GM23338 (cell line): Measurements from ENCODE around the gene PFDN4. TPM values are rescaled to one million over a fixed set of nuclear protein-coding genes. Genes with fewer than 3 reads are reported as not detected.

Experiments
- ATAC-seq: fragments of 200-7000 bp; cut with Tn5 transposase; 3 replicates; pipeline ENCODE4 v1.9.1; 2020
- DNase-seq: peaks from one replicate; pipeline ENCODE4 v3.0.0-alpha.2; 2015; ENCODE audit warnings: low spot score
- H2AFZ ChIP-seq: fragments of 200-600 bp; sonication (generic); 2 replicates; pipeline ENCODE4 v1.8.0; 2016; ENCODE audit warnings: antibody characterized with exemption, mild to moderate bottlenecking, moderate library complexity
- H3F3A ChIP-seq: fragments of 200-600 bp; sonication (generic); replicated peaks from 2 replicates; pipeline ENCODE4 v1.8.0; 2017; ENCODE audit warnings: antibody characterized with exemption, mixed run types, low read depth
- H3K27ac ChIP-seq: fragments of 200-600 bp; sonication (generic); 2 replicates; pipeline ENCODE4 v1.6.1; 2016; ENCODE audit warnings: low read depth
- H3K27me3 ChIP-seq: fragments of 200-600 bp; sonication (generic); 2 replicates; pipeline ENCODE4 v1.8.0; 2016; ENCODE audit warnings: mild to moderate bottlenecking, mixed run types, moderate library complexity; ENCODE audit not compliant: insufficient read depth
- H3K36me3 ChIP-seq: fragments of 200-600 bp; sonication (generic); 2 replicates; pipeline ENCODE4 v1.8.0; 2016; ENCODE audit warnings: mild to moderate bottlenecking; ENCODE audit not compliant: insufficient read depth
- H3K4me1 ChIP-seq: fragments of 200-600 bp; sonication (generic); 2 replicates; pipeline ENCODE4 v1.8.0; 2016; ENCODE audit warnings: mild to moderate bottlenecking, moderate library complexity; ENCODE audit not compliant: insufficient read depth
- H3K4me2 ChIP-seq: fragments of 200-600 bp; sonication (generic); 2 replicates; pipeline ENCODE4 v1.7.1; 2017; ENCODE audit warnings: mixed run types
- H3K4me3 ChIP-seq: fragments of 200-600 bp; sonication (generic); 2 replicates; pipeline ENCODE4 v1.6.1; 2016; ENCODE audit warnings: mixed run types
- H3K79me2 ChIP-seq: fragments of 200-600 bp; sonication (generic); replicated peaks from 2 replicates; pipeline ENCODE4 v1.8.0; 2017; ENCODE audit warnings: mild to moderate bottlenecking; ENCODE audit not compliant: insufficient read depth
- H3K9me2 ChIP-seq: fragments of 200-600 bp; sonication (generic); 2 replicates; pipeline ENCODE4 v1.8.0; 2017; ENCODE audit not compliant: insufficient read depth
- H4K20me1 ChIP-seq: fragments of 200-600 bp; sonication (generic); replicated peaks from 2 replicates; pipeline ENCODE4 v1.8.0; 2017; ENCODE audit warnings: mild to moderate bottlenecking; ENCODE audit not compliant: insufficient read depth
- H3K27ac Mint-ChIP-seq: 2 replicates; pipeline ENCODE4 v1.8.0; 2020; ENCODE audit warnings: inconsistent platforms, mild to moderate bottlenecking, moderate library complexity, mixed read lengths
- H3K27me3 Mint-ChIP-seq: 3 replicates; pipeline ENCODE4 v1.8.0; 2022; ENCODE audit warnings: low read depth, mild to moderate bottlenecking, moderate library complexity, mixed read lengths, inconsistent platforms; ENCODE audit not compliant: insufficient read depth, poor library complexity
- H3K36me3 Mint-ChIP-seq: 3 replicates; pipeline ENCODE4 v1.8.0; 2021; ENCODE audit warnings: low read depth, mild to moderate bottlenecking, inconsistent platforms, moderate library complexity, mixed read lengths
- H3K4me1 Mint-ChIP-seq: 3 replicates; pipeline ENCODE4 v1.8.0; 2020; ENCODE audit warnings: mild to moderate bottlenecking, inconsistent platforms, mixed read lengths
- H3K4me3 Mint-ChIP-seq: 3 replicates; pipeline ENCODE4 v1.8.0; 2021; ENCODE audit warnings: moderate library complexity, mild to moderate bottlenecking, inconsistent platforms, mixed read lengths
- H3K9me3 Mint-ChIP-seq: 3 replicates; pipeline ENCODE4 v1.8.0; 2020; ENCODE audit warnings: moderate library complexity, mild to moderate bottlenecking, inconsistent platforms, mixed read lengths
- CREB1 ChIP-seq: fragments of 250-450 bp; sonication (Bioruptor Pico); IDR thresholded peaks from 2 replicates; pipeline ENCODE4 v1.5.0; 2020; ENCODE audit warnings: low read depth, mild to moderate bottlenecking, moderate library complexity
- CTCF ChIP-seq, 2 experiments: fragments of 200-600 bp in 1 of 2; sonication (generic) in 1 of 2; conservative IDR thresholded peaks; 2 replicates each; pipeline versions ENCODE4 v1.5.1 to v1.6.1; 2016 to 2017; ENCODE audit warnings: antibody characterized with exemption in 2 of 2, low read depth in 2 of 2, mild to moderate bottlenecking in 2 of 2, moderate library complexity in 1 of 2
- ETS1 ChIP-seq: IDR thresholded peaks from 2 replicates; pipeline ENCODE4 v1.6.1; 2016; ENCODE audit warnings: antibody characterized with exemption
- EZH2 ChIP-seq: fragments of 200-600 bp; sonication (generic); IDR thresholded peaks from one replicate; pipeline ENCODE4 v1.8.0; 2017; ENCODE audit warnings: antibody characterized with exemption, mild to moderate bottlenecking, low read depth; ENCODE audit not compliant: unreplicated experiment
- EZH2phosphoT487 ChIP-seq: fragments of 200-600 bp; sonication (generic); IDR thresholded peaks from one replicate; pipeline ENCODE4 v1.8.1; 2018; ENCODE audit warnings: antibody characterized with exemption; ENCODE audit not compliant: unreplicated experiment
- POLR2AphosphoS5 ChIP-seq: IDR thresholded peaks from 2 replicates; pipeline ENCODE4 v1.6.1; 2016; ENCODE audit warnings: antibody characterized with exemption, low read depth
- REST ChIP-seq: IDR thresholded peaks from one replicate; pipeline ENCODE4 v1.6.1; 2018; ENCODE audit warnings: antibody characterized with exemption; ENCODE audit not compliant: unreplicated experiment
- STAT1 ChIP-seq: IDR thresholded peaks from one replicate; pipeline ENCODE4 v1.6.1; 2016; ENCODE audit warnings: antibody characterized with exemption; ENCODE audit not compliant: unreplicated experiment
- ZNF331 ChIP-seq: fragments of 250-450 bp; sonication (Bioruptor Pico); IDR thresholded peaks from 2 replicates; pipeline ENCODE4 v1.5.0; 2020; ENCODE audit warnings: low read depth, mild to moderate bottlenecking, moderate library complexity
- polyA plus RNA-seq: library from polyadenylated mRNA; unstranded; fragments of >200 nt; fragmentation: Nextera tagmentation; extraction: Ambion mirVana; gene quantifications from 2 replicates; pipeline ENCODE4 v1.2.1, GENCODE V29; 2016
- total RNA-seq: library from RNA; depleted of rRNA; stranded (reverse); fragments of >200 nt; shearing (Covaris generic); gene quantifications from 2 replicates; pipeline ENCODE4 v1.2.3, GENCODE V29; 2014

Gene PFDN4
- total and polyA plus RNA-seq, 2 experiments from 2014 or later: 105 to 477 TPM

GRCh38 chr20:54160065-54161007 lies 47.6 kb upstream of the PFDN4 start:
- Histone ChIP-seq H3K27ac (no peak overlapping the region), H3K79me2 (no peaks in the 10 kb centered on the region), H3K36me3 (no peaks in the 10 kb centered on the region), H3K4me2 (no peak overlapping the region), H3F3A (no peaks in the 10 kb centered on the region), H3K27me3 (no peaks in the 10 kb centered on the region), H2AFZ (0 out of 2 replicates have a peak overlapping the region, but pooled peaks have one; percentile 63), H3K4me3 (no peak overlapping the region), H3K4me1 (peaks cover 6% of the 10 kb centered on the region), H3K9me2 (no peaks in the 10 kb centered on the region), H4K20me1 (no peaks in the 10 kb centered on the region)
- Mint-ChIP-seq H3K27ac (no peak overlapping the region), H3K36me3 (no peaks in the 10 kb centered on the region), H3K4me1 (peaks cover 12% of the 10 kb centered on the region), H3K27me3 (peaks cover 6% of the 10 kb centered on the region), H3K9me3 (peaks cover 6% of the 10 kb centered on the region; the same call in 1 of the 3 replicates), H3K4me3 (no peak overlapping the region)
- no peak for DNase-seq
- no peak for TF ChIP-seq CTCF (conservative IDR thresholded peaks at IDR 0.05; ENCODE audit: low read depth in 2 of 2)
- no peak for TF ChIP-seq CREB1 (CRISPR knock-in tag)
- TF ChIP-seq ZNF331 (CRISPR knock-in tag): no peak
- no peak for TF ChIP-seq POLR2AphosphoS5
- no peak for TF ChIP-seq EZH2phosphoT487
- TF ChIP-seq REST: no peak
- ATAC-seq: no peak

GRCh38 chr20:54161008-54161820 lies 46.7 kb upstream of the PFDN4 start:
- H3K4me2 ChIP-seq: no peak overlapping the region
- no peaks in the 10 kb centered on the region for H3K9me2 ChIP-seq
- Mint-ChIP-seq H3K36me3 (no peaks in the 10 kb centered on the region), H3K9me3 (peaks cover 9% of the 10 kb centered on the region; the same call in 1 of the 3 replicates), H3K4me1 (peaks cover 10% of the 10 kb centered on the region), H3K27ac (no peak overlapping the region), H3K4me3 (no peak overlapping the region), H3K27me3 (peaks cover 6% of the 10 kb centered on the region)
- no peaks in the 10 kb centered on the region for H3K79me2 ChIP-seq
- H3K27ac ChIP-seq: no peak overlapping the region
- H3F3A ChIP-seq: no peaks in the 10 kb centered on the region
- no peaks in the 10 kb centered on the region for H3K27me3 ChIP-seq
- no peak for ATAC-seq
- H2AFZ ChIP-seq: 0 out of 2 replicates have a peak overlapping the region, but pooled peaks have one; percentile 28
- H3K4me1 ChIP-seq: peaks cover 6% of the 10 kb centered on the region
- H3K36me3 ChIP-seq: no peaks in the 10 kb centered on the region
- no peak overlapping the region for H3K4me3 ChIP-seq
- no peak for DNase-seq
- H4K20me1 ChIP-seq: no peaks in the 10 kb centered on the region
- TF ChIP-seq EZH2 (no peak), ZNF331 (CRISPR knock-in tag) (no peak), ETS1 (no peak), CTCF (conservative IDR thresholded peaks at IDR 0.05; ENCODE audit: low read depth in 2 of 2) (no peak), STAT1 (no peak)
